Measurements from ENCODE around the gene DNAH10.

DNAH10 gene, protein sequence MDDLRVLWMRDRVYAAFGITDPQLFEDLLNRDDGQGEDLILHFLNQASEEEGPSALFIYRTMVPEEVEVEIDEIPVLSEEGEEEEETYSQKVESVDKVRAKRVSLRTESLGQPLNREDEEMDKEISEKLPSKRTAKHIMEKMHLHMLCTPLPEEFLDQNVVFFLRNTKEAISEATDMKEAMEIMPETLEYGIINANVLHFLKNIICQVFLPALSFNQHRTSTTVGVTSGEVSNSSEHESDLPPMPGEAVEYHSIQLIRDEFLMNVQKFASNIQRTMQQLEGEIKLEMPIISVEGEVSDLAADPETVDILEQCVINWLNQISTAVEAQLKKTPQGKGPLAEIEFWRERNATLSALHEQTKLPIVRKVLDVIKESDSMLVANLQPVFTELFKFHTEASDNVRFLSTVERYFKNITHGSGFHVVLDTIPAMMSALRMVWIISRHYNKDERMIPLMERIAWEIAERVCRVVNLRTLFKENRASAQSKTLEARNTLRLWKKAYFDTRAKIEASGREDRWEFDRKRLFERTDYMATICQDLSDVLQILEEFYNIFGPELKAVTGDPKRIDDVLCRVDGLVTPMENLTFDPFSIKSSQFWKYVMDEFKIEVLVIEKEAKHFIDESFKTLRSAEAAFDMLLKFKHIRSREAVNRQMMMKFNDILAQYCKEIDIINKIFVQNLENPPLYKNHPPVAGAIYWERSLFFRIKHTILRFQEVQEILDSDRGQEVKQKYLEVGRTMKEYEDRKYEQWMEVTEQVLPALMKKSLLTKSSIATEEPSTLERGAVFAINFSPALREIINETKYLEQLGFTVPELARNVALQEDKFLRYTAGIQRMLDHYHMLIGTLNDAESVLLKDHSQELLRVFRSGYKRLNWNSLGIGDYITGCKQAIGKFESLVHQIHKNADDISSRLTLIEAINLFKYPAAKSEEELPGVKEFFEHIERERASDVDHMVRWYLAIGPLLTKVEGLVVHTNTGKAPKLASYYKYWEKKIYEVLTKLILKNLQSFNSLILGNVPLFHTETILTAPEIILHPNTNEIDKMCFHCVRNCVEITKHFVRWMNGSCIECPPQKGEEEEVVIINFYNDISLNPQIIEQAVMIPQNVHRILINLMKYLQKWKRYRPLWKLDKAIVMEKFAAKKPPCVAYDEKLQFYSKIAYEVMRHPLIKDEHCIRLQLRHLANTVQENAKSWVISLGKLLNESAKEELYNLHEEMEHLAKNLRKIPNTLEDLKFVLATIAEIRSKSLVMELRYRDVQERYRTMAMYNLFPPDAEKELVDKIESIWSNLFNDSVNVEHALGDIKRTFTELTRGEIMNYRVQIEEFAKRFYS (N-terminal part only)

DNA sequence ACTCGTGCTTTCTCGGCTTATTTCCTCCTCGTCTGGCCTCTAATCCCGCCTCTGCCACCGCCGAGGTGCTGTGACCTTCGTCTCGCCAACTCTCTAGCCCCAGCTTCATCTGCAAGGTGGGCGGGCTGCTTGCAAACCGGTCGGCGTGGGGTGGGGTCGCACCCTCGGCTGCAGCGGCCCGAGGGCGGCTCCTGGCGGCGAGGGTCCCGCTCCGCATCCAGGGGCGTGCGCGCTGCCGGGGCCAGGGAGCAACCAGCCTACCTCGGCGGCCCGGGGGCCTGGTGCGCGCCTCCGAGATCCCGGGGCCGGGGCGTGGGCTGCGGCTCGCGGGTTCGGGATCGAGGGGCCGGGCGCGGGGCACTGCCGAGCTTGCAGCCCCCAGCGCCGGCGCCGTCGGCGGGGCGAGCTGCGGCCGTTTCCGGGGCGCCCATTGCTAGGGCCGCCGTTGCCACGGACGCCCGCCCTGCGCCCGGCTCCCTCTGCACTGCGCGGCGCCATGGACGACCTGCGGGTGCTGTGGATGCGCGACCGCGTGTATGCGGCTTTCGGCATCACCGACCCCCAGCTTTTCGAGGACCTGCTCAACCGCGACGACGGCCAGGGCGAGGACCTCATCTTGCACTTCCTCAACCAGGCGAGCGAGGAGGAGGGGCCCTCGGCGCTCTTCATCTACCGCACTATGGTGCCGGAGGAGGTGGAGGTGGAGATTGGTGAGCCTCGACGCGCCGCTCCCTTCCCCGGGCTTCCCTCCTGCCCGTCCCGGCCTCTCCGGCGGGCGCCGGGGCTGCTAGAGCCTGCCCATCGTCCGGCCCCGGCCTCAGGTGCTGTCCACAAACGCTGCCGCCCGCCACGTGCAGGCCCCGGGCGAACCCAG lies at the start of gene DNAH10:
Gene DNAH10, plus strand, starts transcription at position 461 of the 874 bp plus-strand sequence. Its CDS starts 36 bp downstream, at position 497.
- no peak for DNase-seq (ENCODE audit: low read depth in 2 of 2, low spot score in 1 of 2)

DNA sequence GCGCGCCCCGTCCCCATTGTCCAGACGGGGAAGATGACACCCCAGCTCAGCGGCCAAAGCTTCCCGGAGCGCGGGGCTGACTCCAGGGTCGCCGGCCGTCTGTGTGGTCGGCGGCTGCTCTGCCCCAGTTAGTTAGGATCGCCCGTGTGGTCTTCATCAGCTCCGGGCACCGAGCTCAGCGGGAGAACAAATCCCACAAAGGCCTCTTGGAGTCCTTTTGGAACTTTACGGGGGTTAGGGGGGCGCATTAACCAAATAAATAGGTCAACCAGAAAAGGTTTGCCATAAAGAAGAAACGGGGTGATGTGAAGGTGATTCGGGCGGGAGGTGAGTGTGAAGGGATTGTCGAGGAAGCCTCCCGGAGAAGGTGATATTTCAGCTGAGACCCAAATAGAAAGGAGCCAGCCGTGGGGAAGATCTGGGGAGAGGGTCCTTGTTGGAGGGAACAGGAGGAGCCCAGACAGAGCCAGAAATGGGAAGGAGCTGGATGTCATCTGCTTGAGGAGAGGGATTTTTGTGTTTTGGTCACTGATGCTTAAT lies 49.3 kb upstream of the DNAH10 start:
- no peak for DNase-seq (ENCODE audit: low read depth in 2 of 2, low spot score in 1 of 2)

DNA sequence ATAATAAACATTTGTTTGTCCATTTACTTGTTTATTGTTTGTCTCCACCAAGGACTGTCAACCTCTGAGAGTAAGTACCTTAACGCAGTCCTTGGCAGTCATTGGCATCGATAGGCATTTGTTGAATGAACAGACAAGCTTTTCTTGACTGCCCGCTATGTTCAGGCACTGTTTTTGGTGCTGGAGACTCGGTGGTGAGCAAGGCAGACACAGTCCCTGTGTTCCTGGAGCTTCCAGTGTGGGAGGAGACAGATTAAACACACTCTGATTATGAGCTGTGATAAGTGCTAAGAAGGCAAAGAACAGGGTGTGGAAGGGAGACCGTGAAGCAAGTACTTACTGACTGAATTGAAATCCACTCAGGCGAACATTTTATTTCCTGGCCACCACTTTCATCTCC lies 48.7 kb upstream of the DNAH10 start:
- DNase-seq (ENCODE audit: low read depth in 2 of 2, low spot score in 1 of 2): no peak

DNA sequence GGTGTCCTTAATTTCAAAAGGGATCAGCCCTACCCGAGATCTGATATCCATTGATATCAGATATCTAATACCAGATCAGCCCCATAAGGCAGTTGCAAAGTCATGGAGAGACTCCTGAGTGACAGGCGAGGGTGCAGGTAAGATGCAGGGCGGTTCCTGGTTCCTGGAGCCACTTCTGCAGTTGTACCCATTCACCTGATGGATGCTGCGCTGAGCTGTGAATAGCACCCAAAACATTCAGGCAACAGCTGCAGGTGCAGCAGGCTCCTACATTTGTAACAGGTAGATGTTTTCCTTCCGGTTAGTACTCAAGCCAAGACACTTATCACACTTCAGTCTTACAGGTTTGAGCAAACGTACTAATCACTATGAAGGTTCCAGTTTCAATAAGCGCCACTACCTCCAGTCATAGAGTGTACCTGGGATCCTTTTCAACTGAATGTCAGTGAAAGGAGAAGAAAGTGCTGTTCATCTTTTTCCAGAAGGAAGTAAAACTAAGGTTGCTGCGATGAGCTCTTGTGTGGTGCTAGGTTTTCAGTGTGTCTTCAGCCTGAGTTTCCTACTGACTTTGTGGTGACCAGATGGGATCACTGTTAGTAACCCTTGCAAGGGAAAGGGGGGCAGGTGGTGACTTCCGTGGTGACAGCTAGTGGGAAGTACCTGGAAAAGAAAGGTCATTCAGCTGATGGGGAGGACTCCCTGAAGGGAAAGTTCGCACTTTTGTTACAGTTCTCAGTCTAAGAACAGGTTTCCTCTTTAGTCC lies 48.1 kb upstream of the DNAH10 start:
- no peak for DNase-seq (ENCODE audit: low read depth in 2 of 2, low spot score in 1 of 2)

DNA sequence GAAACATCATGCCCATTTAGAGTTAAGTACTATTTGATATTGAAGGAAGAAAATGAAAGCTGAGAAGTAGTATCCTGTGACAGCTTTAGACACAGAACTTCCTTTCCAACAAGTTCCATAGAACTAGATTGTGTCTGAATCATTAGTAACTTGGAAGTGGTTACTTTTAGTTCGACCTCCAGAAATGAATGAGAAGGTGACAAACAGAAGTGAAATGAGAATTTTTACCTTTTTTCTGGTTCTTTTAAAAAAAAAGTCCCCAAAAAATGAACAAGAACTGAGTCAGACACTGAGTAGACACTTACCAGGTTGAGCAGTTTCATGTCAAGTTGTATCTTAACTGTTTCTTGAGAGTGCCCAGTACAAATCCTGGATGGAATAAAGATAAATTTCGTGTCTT lies 46.9 kb upstream of the DNAH10 start:
- no peak for DNase-seq (ENCODE audit: low read depth in 2 of 2, low spot score in 1 of 2)

DNA sequence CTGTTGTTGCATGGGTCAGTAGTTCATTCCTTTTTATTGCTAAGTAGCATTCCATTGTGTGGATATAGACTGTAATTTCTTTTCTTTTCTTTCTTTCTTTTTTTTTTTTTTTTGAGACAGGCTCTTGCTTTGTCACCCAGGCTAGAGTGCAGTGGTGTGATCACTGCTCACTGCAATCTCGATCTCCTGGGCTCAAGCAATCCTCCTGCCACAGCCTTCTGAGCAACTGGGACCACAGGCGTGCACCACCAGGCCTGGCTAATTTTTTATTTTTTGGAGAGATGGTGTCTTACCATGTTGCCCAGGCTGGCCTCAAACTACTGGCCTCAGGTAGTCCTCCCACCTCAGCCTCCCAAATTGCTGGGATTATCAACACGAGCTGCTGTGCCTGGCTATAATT lies 44.8 kb upstream of the DNAH10 start:
- DNase-seq (ENCODE audit: low read depth in 2 of 2, low spot score in 1 of 2): no peak

DNA sequence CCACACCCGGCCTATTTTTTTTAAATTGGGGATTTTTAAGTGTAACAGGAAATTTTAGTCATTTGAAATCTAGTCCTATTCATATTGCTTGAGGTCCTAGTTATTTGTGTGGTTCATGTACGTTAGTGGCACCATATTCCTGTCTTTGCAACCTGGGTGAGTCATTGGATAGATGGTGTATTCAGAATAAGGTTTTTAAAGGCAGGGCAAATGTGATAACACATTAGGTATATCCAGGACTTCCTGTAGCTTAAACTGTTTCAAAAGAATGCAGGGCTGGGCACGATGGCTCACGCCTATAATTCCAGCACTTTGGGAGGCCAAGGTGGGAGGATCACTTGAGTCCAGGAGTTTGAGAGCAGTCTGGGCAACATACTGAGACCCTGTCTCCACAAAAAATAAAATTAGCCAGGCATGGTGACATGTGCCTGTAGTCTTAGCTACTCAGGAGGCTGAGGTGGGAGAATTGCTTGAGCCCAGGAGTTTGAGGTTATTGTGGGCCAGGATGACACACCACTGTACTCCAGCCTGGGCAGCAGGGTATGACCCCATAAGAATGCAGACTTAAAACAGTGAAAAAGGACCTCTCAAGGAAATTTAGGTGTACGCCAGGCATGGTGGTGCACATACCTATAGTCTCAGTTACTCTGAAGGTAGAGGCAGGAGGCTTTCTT lies 41.8 kb upstream of the DNAH10 start:
- no peak for DNase-seq (ENCODE audit: low read depth in 2 of 2, low spot score in 1 of 2)

DNA sequence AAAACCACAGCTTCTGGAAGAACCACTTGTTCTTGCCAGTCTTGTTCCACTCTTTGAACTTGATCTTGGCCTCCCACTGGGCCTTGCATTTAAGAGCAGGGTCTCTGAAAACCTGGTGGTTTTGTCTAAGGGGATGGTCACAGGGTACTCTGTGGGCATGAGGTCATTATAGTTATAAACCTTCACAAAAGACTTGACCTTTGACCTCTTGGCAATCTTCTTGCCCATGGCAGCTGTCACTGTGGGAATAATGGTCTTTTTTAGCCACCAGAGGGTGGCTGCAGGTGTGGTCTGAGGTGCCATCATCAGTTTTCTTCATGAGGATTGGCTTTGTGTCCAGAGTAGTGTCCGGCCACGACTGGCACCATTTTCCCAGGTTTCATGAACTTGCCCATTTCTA lies 40.9 kb upstream of the DNAH10 start:
- DNase-seq (ENCODE audit: low read depth in 2 of 2, low spot score in 1 of 2): no peak

DNA sequence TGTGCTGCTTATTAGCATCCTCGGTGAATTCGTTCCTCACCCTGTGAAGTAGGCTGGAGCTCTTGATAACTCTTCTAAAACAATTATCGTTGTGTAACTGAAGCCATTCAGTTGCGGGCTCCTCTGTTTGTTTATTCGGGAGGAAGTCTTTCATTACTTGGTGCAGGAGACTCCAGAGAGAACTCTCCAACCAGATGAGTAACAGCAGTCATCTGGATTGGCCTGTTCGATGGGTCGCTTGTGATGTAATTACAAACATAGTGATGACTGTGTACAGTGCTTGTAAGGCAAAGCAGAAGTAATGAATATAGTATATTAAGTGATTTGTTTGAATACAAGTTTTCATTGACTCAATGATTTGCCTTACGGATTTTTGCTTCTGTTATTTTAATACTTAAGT lies 39.1 kb upstream of the DNAH10 start:
- DNase-seq (ENCODE audit: low read depth in 2 of 2, low spot score in 1 of 2): no peak

DNA sequence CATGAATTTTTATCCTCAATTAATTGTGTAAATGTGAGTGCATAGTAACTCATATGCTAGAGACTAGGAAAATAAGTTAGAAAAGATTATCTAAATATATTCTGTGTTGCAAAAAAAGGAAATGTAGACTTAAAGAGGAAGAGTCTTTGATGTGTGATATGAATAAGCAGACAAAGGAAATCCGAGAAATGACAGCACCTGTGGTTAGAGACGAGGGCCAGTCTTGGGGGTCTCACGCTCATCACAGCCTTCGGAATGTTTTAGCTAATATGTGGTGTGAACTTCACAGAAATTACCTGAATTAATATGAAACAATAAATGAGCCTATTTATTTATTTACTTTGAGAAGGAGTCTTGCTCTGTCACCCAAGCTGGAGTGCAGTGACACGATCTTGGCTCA lies 38.3 kb upstream of the DNAH10 start:
- no peak for DNase-seq (ENCODE audit: low read depth in 2 of 2, low spot score in 1 of 2)

DNA sequence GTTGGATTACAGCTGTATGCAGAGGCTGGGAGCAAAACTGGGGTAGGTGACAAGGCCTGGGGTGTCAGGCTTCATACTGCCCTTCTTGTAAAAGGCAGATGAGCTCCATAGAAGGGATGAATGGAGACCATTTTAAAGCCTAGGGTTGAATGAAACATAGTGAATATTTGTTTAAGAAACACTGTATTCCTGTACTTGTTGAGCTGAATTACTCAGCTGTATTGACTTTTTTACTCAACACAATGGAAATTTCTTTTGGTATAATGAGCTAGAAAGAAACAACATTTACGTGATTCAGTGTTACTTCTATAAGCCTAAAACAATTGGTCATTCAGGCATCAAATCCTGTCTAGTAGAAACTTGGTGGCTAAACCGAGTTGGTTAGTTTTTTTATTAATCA lies 35.9 kb upstream of the DNAH10 start:
- no peak for DNase-seq (ENCODE audit: low read depth in 2 of 2, low spot score in 1 of 2)

DNA sequence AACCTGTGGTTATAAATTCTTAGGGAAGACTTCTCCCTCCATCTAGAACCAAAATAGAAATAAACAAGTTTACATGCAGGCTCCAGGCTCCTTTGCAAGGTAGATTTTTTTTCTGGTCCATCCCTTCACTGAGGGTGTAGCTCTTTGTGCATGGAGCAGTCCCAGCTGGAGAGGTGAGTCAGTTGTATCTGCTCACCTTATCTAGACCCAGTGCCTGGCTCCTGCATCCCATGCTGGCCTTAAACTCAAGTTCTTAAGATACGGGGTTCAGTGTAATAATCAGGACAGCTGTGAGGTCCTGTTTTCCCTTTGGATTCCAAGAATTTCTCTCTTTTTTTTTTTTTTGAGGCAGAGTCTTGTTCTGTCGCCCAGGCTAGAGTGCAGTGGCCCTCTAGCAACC lies 35.1 kb upstream of the DNAH10 start:
- DNase-seq (ENCODE audit: low read depth in 2 of 2, low spot score in 1 of 2): no peak

DNA sequence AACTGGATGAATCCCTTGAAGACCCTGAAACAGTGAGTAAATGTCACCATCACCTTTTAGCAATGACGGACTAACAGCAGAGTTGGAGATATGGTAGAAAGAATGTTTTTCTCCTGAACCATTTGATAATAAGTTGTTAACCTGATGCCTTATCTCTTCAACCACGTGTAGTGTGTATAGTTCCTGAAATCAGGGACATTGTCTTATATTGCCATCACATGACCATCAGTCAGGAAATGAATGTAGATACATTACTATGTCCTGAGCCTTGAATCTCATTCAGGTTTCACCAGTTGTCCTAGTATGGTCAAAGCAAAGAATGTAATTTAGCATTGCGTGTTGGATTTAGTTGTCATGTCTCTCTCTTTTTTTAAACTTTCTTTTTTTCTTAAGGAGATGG lies 34.2 kb upstream of the DNAH10 start:
- no peak for DNase-seq (ENCODE audit: low read depth in 2 of 2, low spot score in 1 of 2)

DNA sequence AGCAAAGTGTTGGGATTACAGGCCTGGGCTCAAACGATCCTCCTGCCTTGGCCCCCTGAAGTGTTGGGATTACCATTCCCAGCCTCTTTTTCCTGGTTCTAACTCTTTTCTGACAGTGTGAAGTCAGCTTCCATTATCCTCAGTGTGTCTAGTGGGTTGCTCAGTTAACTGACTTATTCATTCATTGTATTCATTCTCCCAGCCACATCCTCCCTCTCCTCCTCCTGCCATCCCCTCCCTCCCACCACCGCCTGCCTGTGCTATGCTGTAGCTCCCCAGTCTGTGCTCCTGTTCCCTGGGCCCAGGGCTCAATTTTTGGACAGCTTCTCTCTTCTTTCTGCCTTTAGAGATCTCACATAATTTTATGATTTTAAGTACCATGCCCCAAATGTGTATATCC lies 30.5 kb upstream of the DNAH10 start:
- DNase-seq (ENCODE audit: low read depth in 2 of 2, low spot score in 1 of 2): no peak

DNA sequence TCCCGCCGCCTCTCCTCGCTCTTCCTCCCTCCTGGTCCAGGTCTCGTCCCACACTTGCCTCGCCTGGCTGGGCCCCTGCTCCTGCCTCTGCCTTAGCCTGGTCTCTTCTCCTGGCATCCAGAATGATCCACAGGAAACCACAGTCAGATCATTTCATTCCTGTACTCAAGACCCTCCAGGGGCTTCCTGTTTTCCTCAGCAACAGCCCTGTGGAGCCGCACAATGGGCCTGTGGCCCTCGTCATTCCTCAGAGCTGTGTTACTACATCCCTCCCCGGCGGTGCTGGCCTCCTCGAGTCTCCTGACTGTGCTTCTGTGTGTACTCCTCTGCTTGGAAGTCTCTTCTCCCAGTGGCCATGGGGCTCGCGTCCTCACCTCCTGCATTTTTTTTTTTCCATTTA lies 29.9 kb upstream of the DNAH10 start:
- no peak for DNase-seq (ENCODE audit: low read depth in 2 of 2, low spot score in 1 of 2)

DNA sequence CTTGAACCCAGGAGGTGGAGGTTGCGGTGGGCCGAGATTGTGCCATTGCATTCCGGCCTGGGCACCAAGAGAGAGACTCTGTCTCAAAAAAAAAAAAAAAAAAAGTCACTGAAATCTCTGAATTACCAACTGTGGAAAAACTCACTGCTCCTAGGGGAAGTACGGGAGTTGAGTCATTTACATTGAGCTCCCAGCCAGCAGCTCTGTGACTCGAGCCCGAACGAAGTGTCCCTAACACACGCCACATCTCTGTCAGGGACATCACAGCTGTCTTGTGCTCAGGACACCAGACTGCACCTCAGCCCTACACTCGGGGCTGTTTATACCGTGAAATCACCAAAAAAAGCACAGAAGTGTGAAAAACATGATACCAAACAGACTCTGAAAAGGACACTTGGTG lies 28.9 kb upstream of the DNAH10 start:
- no peak for DNase-seq (ENCODE audit: low read depth in 2 of 2, low spot score in 1 of 2)

DNA sequence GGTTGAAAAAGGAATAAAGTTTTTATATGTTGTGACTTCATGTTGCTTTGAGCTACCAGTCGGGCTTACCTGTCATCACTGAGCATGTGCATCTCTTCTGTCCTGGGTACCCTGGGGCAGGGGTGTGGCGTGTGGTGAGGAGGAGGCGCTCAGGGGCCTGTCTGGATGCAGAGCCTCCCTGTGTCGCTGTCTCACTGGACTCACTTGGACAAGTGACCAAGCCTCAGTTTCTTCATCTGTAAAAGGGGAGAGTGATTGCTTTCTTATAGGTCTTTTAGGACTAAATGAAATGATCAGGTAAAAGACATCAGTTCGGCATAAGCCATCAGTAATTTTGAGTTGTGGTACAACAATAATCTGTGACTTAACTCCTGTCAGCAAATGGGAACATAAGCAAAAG lies 27.8 kb upstream of the DNAH10 start:
- no peak for DNase-seq (ENCODE audit: low read depth in 2 of 2, low spot score in 1 of 2)

DNA sequence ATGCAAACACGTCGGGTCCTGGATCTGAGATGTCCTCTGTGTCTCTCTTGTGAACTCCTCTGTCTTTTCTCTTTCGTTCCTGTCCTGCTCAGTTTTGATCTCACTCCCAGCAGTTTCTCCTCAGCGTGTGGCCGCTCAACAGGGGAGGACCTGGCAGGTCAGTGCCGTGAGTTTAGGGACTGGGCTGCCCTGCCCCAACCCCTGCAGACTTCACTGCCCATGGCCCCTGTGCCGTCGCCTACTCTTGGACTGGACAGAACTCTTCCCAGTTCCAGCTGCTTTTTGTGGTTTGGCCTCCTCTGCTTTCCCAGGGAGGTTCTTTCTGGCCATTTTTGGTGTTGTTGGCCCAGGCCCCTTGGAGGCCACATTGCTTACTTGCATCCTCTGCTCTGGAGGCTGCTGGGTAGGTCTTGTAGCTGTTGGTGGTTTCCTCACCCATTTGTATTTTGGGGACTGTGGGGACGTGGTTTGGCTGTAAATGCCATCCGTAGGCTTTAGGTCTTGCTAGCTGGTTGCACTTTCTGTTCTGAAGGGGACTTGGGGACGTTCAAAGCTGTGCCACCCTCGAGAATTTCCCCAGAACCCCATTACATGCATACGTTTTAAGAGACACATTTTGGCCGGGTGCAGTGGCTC lies 20.0 kb upstream of the DNAH10 start:
- DNase-seq (ENCODE audit: low read depth in 2 of 2, low spot score in 1 of 2): no peak

Measured in stimulated activated CD8-positive, alpha-beta memory T cell treated with anti-CD3 and anti-CD28 coated beads, Interleukin-4, amount 100 ng/mL, for 1 hour (primary cell).